H9 (cell line): ENCODE data around the gene CCDC12. TPM values are rescaled to one million over a fixed set of nuclear protein-coding genes. Genes with fewer than 3 reads are reported as not detected.

ENCODE experiments used
- DNase-seq: peaks from one replicate; pipeline ENCODE4 v3.0.0-alpha.2; 2017
- H2AFZ ChIP-seq: one replicate; pipeline ENCODE4 v1.6.1; 2013; ENCODE audit warnings: mild to moderate bottlenecking, low read length, control low read depth, moderate library complexity
- H2AK5ac ChIP-seq: 2 replicates; pipeline ENCODE4 v1.6.1; 2013; ENCODE audit warnings: low read length, control low read depth, mixed read lengths; ENCODE audit not compliant: insufficient read length
- H2BK120ac ChIP-seq: one replicate; pipeline ENCODE4 v1.6.1; 2013; ENCODE audit warnings: low read depth, mild to moderate bottlenecking, low read length, control low read depth, inconsistent platforms; ENCODE audit not compliant: poor library complexity, severe bottlenecking
- H2BK12ac ChIP-seq: 2 replicates; pipeline ENCODE4 v1.6.1; 2013; ENCODE audit warnings: low read length, control low read depth, mixed read lengths, low read depth; ENCODE audit not compliant: insufficient read length
- H2BK15ac ChIP-seq: 2 replicates; pipeline ENCODE4 v1.6.1; 2013; ENCODE audit warnings: low read depth, low read length, control low read depth
- H2BK20ac ChIP-seq: one replicate; pipeline ENCODE4 v1.6.1; 2013; ENCODE audit warnings: low read depth, mild to moderate bottlenecking, low read length, control low read depth, inconsistent platforms; ENCODE audit not compliant: poor library complexity, severe bottlenecking
- H2BK5ac ChIP-seq: 2 replicates; pipeline ENCODE4 v1.6.1; 2013; ENCODE audit warnings: low read length, control low read depth, mixed read lengths; ENCODE audit not compliant: insufficient read length
- H3K14ac ChIP-seq: 2 replicates; pipeline ENCODE4 v1.6.1; 2013; ENCODE audit warnings: low read length, control low read depth; ENCODE audit not compliant: insufficient read depth
- H3K18ac ChIP-seq: 2 replicates; pipeline ENCODE4 v1.6.1; 2013; ENCODE audit warnings: low read depth, mild to moderate bottlenecking, mixed read lengths, low read length, control low read depth; ENCODE audit not compliant: insufficient read length
- H3K23ac ChIP-seq: 2 replicates; pipeline ENCODE4 v1.6.1; 2013; ENCODE audit warnings: low read length, control low read depth, mixed read lengths, low read depth; ENCODE audit not compliant: insufficient read length
- H3K23me2 ChIP-seq: 2 replicates; pipeline ENCODE4 v1.6.1; 2013; ENCODE audit warnings: low read depth, mild to moderate bottlenecking, mixed read lengths, low read length, control low read depth; ENCODE audit not compliant: insufficient read length, poor library complexity, severe bottlenecking
- H3K27ac ChIP-seq: 2 replicates; pipeline ENCODE4 v1.5.1; 2013; ENCODE audit warnings: low read length, control low read depth, mixed read lengths, low read depth; ENCODE audit not compliant: insufficient read length
- H3K27me3 ChIP-seq: 2 replicates; pipeline ENCODE4 v1.6.1; 2013; ENCODE audit warnings: low read length, control low read depth, inconsistent platforms; ENCODE audit not compliant: insufficient read depth
- H3K4ac ChIP-seq: 2 replicates; pipeline ENCODE4 v1.6.1; 2013; ENCODE audit warnings: low read depth, mild to moderate bottlenecking, control low read depth, inconsistent platforms, low read length, moderate library complexity
- H3K4me1 ChIP-seq: 2 replicates; pipeline ENCODE4 v1.6.1; 2013; ENCODE audit warnings: low read length, control low read depth, inconsistent platforms; ENCODE audit not compliant: insufficient read depth
- H3K4me2 ChIP-seq: 2 replicates; pipeline ENCODE4 v1.6.1; 2013; ENCODE audit warnings: low read length, control low read depth, mixed read lengths; ENCODE audit not compliant: insufficient read length, insufficient read depth
- H3K56ac ChIP-seq: 2 replicates; pipeline ENCODE4 v1.6.1; 2013; ENCODE audit warnings: low read depth, mild to moderate bottlenecking, mixed read lengths, low read length, control low read depth; ENCODE audit not compliant: insufficient read length
- H3K79me1 ChIP-seq: 2 replicates; pipeline ENCODE4 v1.6.1; 2013; ENCODE audit warnings: low read depth, mild to moderate bottlenecking, moderate library complexity, low read length, control low read depth, inconsistent platforms; ENCODE audit not compliant: insufficient read depth, poor library complexity, severe bottlenecking
- H3K79me2 ChIP-seq: 2 replicates; pipeline ENCODE4 v1.6.1; 2013; ENCODE audit warnings: low read length, control low read depth, inconsistent platforms; ENCODE audit not compliant: insufficient read depth
- H3K9ac ChIP-seq: 2 replicates; pipeline ENCODE4 v1.6.1; 2013; ENCODE audit warnings: low read length, control low read depth, mixed read lengths; ENCODE audit not compliant: insufficient read length; ENCODE audit errors: extremely low read depth
- H3K9me3 ChIP-seq: one replicate; pipeline ENCODE4 v1.6.1; 2013; ENCODE audit warnings: low read depth, low read length, inconsistent platforms; ENCODE audit not compliant: control insufficient read depth
- H3T11ph ChIP-seq: one replicate; pipeline ENCODE4 v1.6.1; 2013; ENCODE audit warnings: mild to moderate bottlenecking, low read length, control low read depth, inconsistent platforms
- H4K20me1 ChIP-seq: one replicate; pipeline ENCODE4 v1.6.1; 2013; ENCODE audit not compliant: control insufficient read depth, insufficient read length, insufficient read depth
- H4K5ac ChIP-seq: 2 replicates; pipeline ENCODE4 v1.6.1; 2013; ENCODE audit warnings: low read depth, mild to moderate bottlenecking, mixed read lengths, low read length, control low read depth; ENCODE audit not compliant: insufficient read length
- H4K8ac ChIP-seq: replicated peaks from 2 replicates; pipeline ENCODE4 v1.6.1; 2013; ENCODE audit warnings: low read length, control low read depth, mixed read lengths, low read depth; ENCODE audit not compliant: insufficient read length
- H4K91ac ChIP-seq: 2 replicates; pipeline ENCODE4 v1.6.1; 2013; ENCODE audit warnings: low read depth, mild to moderate bottlenecking, moderate library complexity, mixed read lengths, low read length, control low read depth; ENCODE audit not compliant: insufficient read length
- H3K27ac Mint-ChIP-seq, 3 experiments: 2 replicates in 2 of 3; 3 replicates in 1 of 3; pipeline ENCODE4 v1.8.0; 2020 to 2021; ENCODE audit warnings: mixed read lengths in 3 of 3, mild to moderate bottlenecking in 1 of 3, moderate library complexity in 1 of 3
- H3K27me3 Mint-ChIP-seq: 2 replicates; pipeline ENCODE4 v1.8.0; 2021; ENCODE audit warnings: low read depth, mild to moderate bottlenecking, moderate library complexity, mixed read lengths
- H3K36me3 Mint-ChIP-seq, 3 experiments: 2 replicates in 2 of 3; 3 replicates in 1 of 3; pipeline ENCODE4 v1.8.0; 2020 to 2021; ENCODE audit warnings: low read depth in 3 of 3, mixed read lengths in 3 of 3; ENCODE audit not compliant: insufficient read depth in 1 of 3
- H3K4me1 Mint-ChIP-seq, 2 experiments: 2 replicates each; pipeline ENCODE4 v1.8.0; 2020; ENCODE audit warnings: mixed read lengths in 2 of 2
- H3K4me3 Mint-ChIP-seq, 2 experiments: 2 replicates in 1 of 2; 3 replicates in 1 of 2; pipeline ENCODE4 v1.8.0; 2020 to 2021; ENCODE audit warnings: mild to moderate bottlenecking in 2 of 2, mixed read lengths in 2 of 2, moderate library complexity in 1 of 2
- H3K9me3 Mint-ChIP-seq, 2 experiments: 2 replicates in 1 of 2; 3 replicates in 1 of 2; pipeline ENCODE4 v1.8.0; 2020; ENCODE audit warnings: mild to moderate bottlenecking in 2 of 2, mixed read lengths in 2 of 2, moderate library complexity in 1 of 2
- CTCF ChIP-seq: fragments of 200-600 bp; sonication (generic); conservative IDR thresholded peaks from 3 replicates; pipeline ENCODE4 v1.8.0; 2021; ENCODE audit warnings: antibody characterized with exemption, mild to moderate bottlenecking
- WGBS: extraction: QIAGEN DNeasy Blood & Tissue Kit; methylation state at CpG from one replicate; pipeline ENCODE4 v1.1.7; 2013; ENCODE audit warnings: missing lambda C conversion rate, low lambda C conversion rate, mixed read lengths; ENCODE audit not compliant: insufficient read length; ENCODE audit errors: extremely low coverage; 5-methylcytosine and 5-hydroxymethylcytosine counted together
- total RNA-seq: library from RNA; stranded (reverse); gene quantifications from 2 replicates; pipeline ENCODE4 v1.2.1, GENCODE V29; 2021

Gene CCDC12
- total RNA-seq, 1 experiment from 2014 or later = 54.0 TPM

GRCh38 chr3:46900007-46900292 is 76.6 kb downstream of the CCDC12 start:
- Histone ChIP-seq H3K9me3 (no peaks in the 10 kb centered on the region), H2BK120ac (no peak overlapping the region), H2BK20ac (no peak overlapping the region), H3K27me3 (no peaks in the 10 kb centered on the region; the same call in 1 of the 2 replicates), H3K23me2 (no peaks in the 10 kb centered on the region), H2BK12ac (no peak overlapping the region), H3T11ph (no peak overlapping the region), H3K79me2 (no peaks in the 10 kb centered on the region), H3K14ac (no peak overlapping the region), H3K9ac (no peak overlapping the region), H2AK5ac (no peak overlapping the region), H3K23ac (no peak overlapping the region), H3K4me2 (no peak overlapping the region), H3K56ac (no peak overlapping the region), H4K8ac (no peak overlapping the region), H4K5ac (no peak overlapping the region), H4K91ac (no peak overlapping the region), H2BK15ac (no peak overlapping the region), H3K27ac (no peak overlapping the region), H2BK5ac (no peak overlapping the region), H4K20me1 (no peaks in the 10 kb centered on the region), H3K4ac (no peak overlapping the region), H2AFZ (no peak overlapping the region), H3K4me1 (no peaks in the 10 kb centered on the region), H3K79me1 (no peaks in the 10 kb centered on the region), H3K18ac (no peak overlapping the region)
- Mint-ChIP-seq H3K9me3 (no peaks in the 10 kb centered on the region; a peak in 1 of 5 replicates), H3K36me3 (no peaks in the 10 kb centered on the region), H3K4me3 (no peak overlapping the region), H3K4me1 (no peaks in the 10 kb centered on the region), H3K27me3 (peaks cover 17% of the 10 kb centered on the region), H3K27ac (no peak overlapping the region)
- WGBS = no CpG with 5 or more reads among the region's 5 CpGs
- TF ChIP-seq CTCF = no peak
- no peak for DNase-seq
